GM18526 (cell line): ENCODE data around the gene TPRG1.

Experiments used
- POLR2A ChIP-seq: IDR thresholded peaks from 3 replicates; pipeline ENCODE4 v1.6.1; 2011; ENCODE audit not compliant: insufficient read length; ENCODE audit errors: extremely low read depth

The TPRG1 gene

GRCh38 chr3:189276444-189277219 is 104.9 kb downstream of the TPRG1 start:
- TF ChIP-seq POLR2A = no peak

DNA sequence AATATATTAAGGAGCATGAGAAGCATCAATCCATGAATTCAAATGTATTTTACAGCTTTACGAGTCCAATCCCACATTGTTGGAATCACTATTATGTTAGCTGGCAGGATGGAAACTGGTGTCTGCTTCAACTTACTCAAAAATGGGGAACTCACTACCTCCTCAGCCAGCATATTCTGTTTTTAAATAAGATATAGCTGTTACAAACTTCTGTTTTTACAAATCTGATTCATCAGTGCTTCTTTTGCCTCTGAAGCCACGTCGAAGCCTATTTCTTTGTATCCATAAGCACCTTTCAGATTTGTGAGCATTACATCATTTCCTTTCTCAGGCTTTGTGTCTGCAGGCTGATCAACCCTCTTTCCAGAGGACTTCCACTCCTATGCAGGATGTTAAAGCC is 105.9 kb downstream of the TPRG1 start:
- TF ChIP-seq POLR2A = no peak

- no peak for TF ChIP-seq POLR2A
Observed at GRCh38 chr3:189278221-189278620, 106.5 kb downstream of the TPRG1 start.

DNA sequence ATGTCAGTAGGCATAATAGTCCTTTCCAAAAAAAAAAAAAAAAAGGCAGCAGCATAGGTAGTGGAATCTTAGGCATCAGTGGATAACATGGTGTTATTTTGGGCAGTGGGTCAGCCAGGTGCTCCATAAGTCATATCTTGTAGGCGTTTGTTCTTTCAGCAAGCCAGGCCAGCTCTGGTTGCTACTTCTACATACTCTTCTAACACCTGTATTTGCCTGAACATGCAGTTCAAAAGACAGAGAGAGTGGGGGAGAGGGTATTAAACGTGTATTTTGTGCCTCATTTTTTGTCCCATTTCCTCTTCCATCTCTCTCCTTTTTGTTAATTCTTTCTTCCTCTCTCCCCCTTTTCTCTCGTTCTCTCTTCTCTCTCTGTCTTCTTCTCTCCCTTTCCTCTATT is 110.4 kb downstream of the TPRG1 start:
- no peak for TF ChIP-seq POLR2A

- no peak for TF ChIP-seq POLR2A
Observed at GRCh38 chr3:189282741-189283140, 111.0 kb downstream of the TPRG1 start.

GRCh38 chr3:189286188-189286587 is 114.4 kb downstream of the TPRG1 start:
- no peak for TF ChIP-seq POLR2A

DNA sequence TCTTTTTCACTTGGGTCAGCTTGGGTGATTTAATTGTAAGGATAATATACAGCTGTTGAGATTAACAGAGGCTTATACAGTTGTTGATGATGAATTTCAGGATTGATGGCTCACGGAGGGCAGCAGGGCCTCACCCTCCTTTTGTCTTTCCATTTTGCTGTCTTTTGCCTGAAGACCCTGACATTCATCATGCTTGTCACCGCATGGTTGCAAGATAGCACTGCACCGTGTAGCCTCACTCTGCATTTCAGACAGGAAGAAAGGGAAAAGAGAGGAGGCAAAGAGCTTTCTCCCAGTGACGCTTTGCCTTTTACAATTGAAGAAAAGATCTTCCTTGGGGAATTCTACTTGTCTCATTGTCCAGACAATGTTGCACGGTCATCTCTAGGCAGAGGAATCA is 115.1 kb downstream of the TPRG1 start:
- TF ChIP-seq POLR2A = no peak

DNA sequence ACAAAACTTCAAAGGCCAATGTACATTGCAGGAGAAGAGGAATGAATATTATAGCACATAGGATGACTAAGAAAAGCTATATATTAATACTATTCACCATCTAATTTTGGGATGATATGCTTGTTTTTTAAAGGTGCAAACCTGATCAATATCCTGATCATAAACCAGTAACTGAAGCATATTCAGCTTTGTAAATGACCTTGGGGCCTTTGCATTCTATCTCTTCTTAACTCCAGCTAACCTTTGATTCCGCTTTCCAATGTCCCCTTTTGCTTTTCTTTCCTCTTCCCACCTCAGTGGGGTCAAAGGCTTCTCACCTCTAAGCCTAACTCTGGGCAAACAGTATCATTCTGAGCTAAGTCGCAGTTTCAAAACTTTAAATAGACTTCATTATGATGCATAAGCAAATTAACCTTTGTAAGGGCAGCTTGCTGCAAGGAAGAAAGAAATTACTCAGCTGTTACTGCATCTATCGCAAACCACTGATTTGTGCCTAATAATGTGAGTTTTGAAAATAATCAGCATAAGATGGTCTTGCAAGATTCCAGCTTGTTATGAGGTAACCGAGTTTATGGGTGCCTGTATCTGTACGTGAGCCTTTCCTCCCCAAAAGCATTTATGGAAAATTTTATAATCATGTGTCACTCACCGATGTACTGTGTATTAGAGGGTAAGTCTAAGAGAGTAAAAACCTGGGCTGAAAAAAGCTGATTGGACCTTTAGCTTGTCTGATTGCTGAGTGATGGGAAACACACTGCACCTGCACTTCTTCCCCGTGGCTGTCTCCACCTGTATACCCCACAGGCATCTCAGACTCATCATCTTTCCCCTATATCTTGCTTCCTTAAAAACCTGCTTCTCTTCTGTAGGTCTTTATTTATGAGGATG is 116.8 kb downstream of the TPRG1 start:
- TF ChIP-seq POLR2A = no peak

- TF ChIP-seq POLR2A = no peak
Observed at GRCh38 chr3:189289251-189289650, 117.5 kb downstream of the TPRG1 start.

DNA sequence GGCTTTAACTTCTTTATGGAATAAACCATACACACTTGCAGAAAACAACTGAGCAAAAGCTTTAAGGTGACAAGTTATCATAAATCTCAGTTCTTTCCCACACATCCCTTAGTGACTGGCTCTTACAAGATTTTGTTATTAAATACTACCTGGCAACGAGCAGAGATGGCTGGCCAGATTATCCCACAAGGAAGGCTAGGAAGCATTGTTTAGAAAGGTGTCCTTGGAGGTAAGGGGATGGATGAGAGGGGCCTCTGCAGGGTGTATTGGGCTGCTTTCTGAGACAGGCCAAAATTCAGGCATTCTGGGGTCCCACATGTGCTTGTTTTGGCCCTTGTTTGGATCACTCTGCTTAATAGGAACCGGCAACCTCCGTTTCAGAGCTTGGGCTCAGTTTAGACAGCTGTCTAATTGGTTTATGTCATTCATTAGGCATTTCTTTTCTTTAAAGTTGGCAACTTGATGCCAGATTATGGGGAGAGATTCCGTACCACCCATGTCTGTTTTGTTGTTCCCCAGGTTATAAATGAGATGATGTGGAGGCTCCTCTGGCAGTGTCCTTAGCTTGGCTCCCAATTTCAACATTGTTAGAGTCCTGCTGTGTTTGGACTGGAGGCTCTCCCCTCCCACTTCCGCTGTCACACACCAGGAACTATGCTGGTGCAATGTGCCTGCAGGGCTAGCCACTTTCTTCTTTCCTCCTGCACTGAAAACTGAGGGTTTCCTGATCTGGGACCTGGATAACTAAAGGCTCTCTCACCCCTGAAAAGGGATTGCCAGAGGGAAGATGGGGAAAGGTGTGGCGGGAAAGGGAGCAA is 121.1 kb downstream of the TPRG1 start:
- no peak for TF ChIP-seq POLR2A

- TF ChIP-seq POLR2A = no peak
Observed at GRCh38 chr3:189294649-189295048, 122.9 kb downstream of the TPRG1 start.

- TF ChIP-seq POLR2A = no peak
Observed at GRCh38 chr3:189295089-189295488, 123.3 kb downstream of the TPRG1 start.

GRCh38 chr3:189297932-189298331 is 126.2 kb downstream of the TPRG1 start:
- TF ChIP-seq POLR2A = no peak

GRCh38 chr3:189298469-189299375 is 127.0 kb downstream of the TPRG1 start:
- no peak for TF ChIP-seq POLR2A
